Keratinocyte (primary cell): ENCODE measurements around the gene ELANE. TPM values are rescaled to one million over a fixed set of nuclear protein-coding genes. Genes with fewer than 3 reads are reported as not detected.

Experiments
- DNase-seq: peaks from one replicate; pipeline ENCODE4 v3.0.0-alpha.2; 2011; ENCODE audit warnings: low read depth, missing footprints, low spot score
- FAIRE-seq: peaks from 2 replicates; lab custom pipeline; 2011; peaks lifted over from hg19 to GRCh38; lab: Jason Lieb, UNC
- H2AFZ ChIP-seq: 2 replicates; pipeline ENCODE4 v1.6.0; 2012; ENCODE audit warnings: low read length, control low read depth, inconsistent platforms; ENCODE audit not compliant: control insufficient read depth
- H3K27ac ChIP-seq: 2 replicates; pipeline ENCODE4 v1.5.1; 2011; ENCODE audit warnings: low read length; ENCODE audit not compliant: control insufficient read depth, insufficient read depth
- H3K27me3 ChIP-seq: 3 replicates; pipeline ENCODE4 v1.6.0; 2011; ENCODE audit warnings: low read length; ENCODE audit not compliant: control insufficient read depth, insufficient read depth; ENCODE audit errors: extremely low read depth
- H3K36me3 ChIP-seq, 2 experiments: 2 replicates in 1 of 2; 3 replicates in 1 of 2; pipeline ENCODE4 v1.5.1; 2011; ENCODE audit warnings: low read length in 2 of 2, mild to moderate bottlenecking in 1 of 2; ENCODE audit not compliant: control insufficient read depth in 2 of 2, insufficient read depth in 2 of 2; ENCODE audit errors: extremely low read depth in 1 of 2
- H3K4me1 ChIP-seq: 3 replicates; pipeline ENCODE4 v1.5.1; 2011; ENCODE audit warnings: low read length; ENCODE audit not compliant: control insufficient read depth, insufficient read depth; ENCODE audit errors: extremely low read depth
- H3K4me2 ChIP-seq: 3 replicates; pipeline ENCODE4 v1.6.0; 2011; ENCODE audit warnings: low read depth, low read length; ENCODE audit not compliant: control insufficient read depth, insufficient read depth; ENCODE audit errors: extremely low read depth
- H3K4me3 ChIP-seq, 3 experiments: fragments of 200-600 bp in 1 of 3; sonication (generic) in 1 of 3; 2 replicates in 2 of 3; 3 replicates in 1 of 3; pipeline ENCODE4 v1.5.1; 2011 to 2016; ENCODE audit warnings: low read length in 3 of 3, mild to moderate bottlenecking in 3 of 3, control low read depth in 2 of 3, inconsistent platforms in 1 of 3, low read depth in 1 of 3, mixed read lengths in 1 of 3, mixed run types in 1 of 3, moderate library complexity in 1 of 3; ENCODE audit not compliant: control insufficient read depth in 2 of 3, insufficient read depth in 2 of 3; ENCODE audit errors: extremely low read depth in 1 of 3
- H3K79me2 ChIP-seq: 2 replicates; pipeline ENCODE4 v1.6.0; 2012; ENCODE audit warnings: low read length; ENCODE audit not compliant: control insufficient read depth, insufficient read depth
- H3K9ac ChIP-seq: 3 replicates; pipeline ENCODE4 v1.6.0; 2011; ENCODE audit warnings: low read length; ENCODE audit not compliant: control insufficient read depth, insufficient read depth; ENCODE audit errors: extremely low read depth
- H3K9me1 ChIP-seq: 3 replicates; pipeline ENCODE4 v1.6.0; 2011; ENCODE audit warnings: low read length; ENCODE audit not compliant: control insufficient read depth, insufficient read depth; ENCODE audit errors: extremely low read depth
- H3K9me3 ChIP-seq: 2 replicates; pipeline ENCODE4 v1.5.1; 2012; ENCODE audit warnings: low read depth, low read length; ENCODE audit not compliant: control insufficient read depth
- H4K20me1 ChIP-seq: 3 replicates; pipeline ENCODE4 v1.6.0; 2011; ENCODE audit warnings: low read length; ENCODE audit not compliant: control insufficient read depth, insufficient read depth; ENCODE audit errors: extremely low read depth
- CTCF ChIP-seq, 3 experiments: IDR thresholded peaks in 1 of 3; conservative IDR thresholded peaks in 1 of 3; optimal IDR thresholded peaks in 1 of 3; 2 replicates in 2 of 3; 3 replicates in 1 of 3; pipeline versions ENCODE3 to v1.5.1; 2011; ENCODE audit warnings: low read length in 3 of 3, mild to moderate bottlenecking in 3 of 3, moderate library complexity in 2 of 3, control low read depth in 1 of 3, inconsistent platforms in 1 of 3; ENCODE audit not compliant: insufficient read depth in 2 of 3; ENCODE audit errors: extremely low read depth in 1 of 3
- EZH2 ChIP-seq: IDR thresholded peaks from one replicate; pipeline ENCODE4 v1.6.1; 2012; ENCODE audit warnings: inconsistent platforms, mild to moderate bottlenecking, low read length, moderate library complexity
- dilution Hi-C: fragments of 300-500 bp; cut with MboI; formaldehyde crosslinking; loops from one replicate; pipeline ENCODE4 v1.7.0; 2020; ENCODE audit warnings: low sequenced_read_pairs; ENCODE audit not compliant: extremely low pct_ligation_motif_present
- polyA plus RNA-seq, 5 experiments: library from polyadenylated mRNA; depleted of rRNA in 3 of 5; stranded (reverse) in 3 of 5; stranded (forward) in 1 of 5; unstranded in 1 of 5; fragments of >200 nt; gene quantifications; 1 replicate in 1 of 5; 2 replicates in 3 of 5; 3 replicates in 1 of 5; pipeline versions ENCODE4 v1.2.1 to v1.2.3, GENCODE V29; 2011 to 2012; ENCODE audit warnings: missing spikeins in 2 of 5, low read depth in 1 of 5, low replicate concordance in 1 of 5

ELANE gene
- polyA plus RNA-seq, 1 donor (not counting 4 experiments of a cell fraction or from before 2014, with no cell fraction given), result not detected

- TF ChIP-seq CTCF (optimal IDR thresholded peaks at IDR 0.05 in 1 of 3, IDR thresholded peaks at IDR 0.05 in 1 of 3, conservative IDR thresholded peaks at IDR 0.05 in 1 of 3; ENCODE audit: extremely low read depth in 1 of 3, insufficient read depth in 2 of 3, low read length in 3 of 3), result no peak
- no peak for TF ChIP-seq EZH2
- no peak overlapping the region for H3K9ac ChIP-seq
- peaks cover 14 to 15% of the 10 kb centered on the region in 2 experiments for H3K36me3 ChIP-seq
- no peaks in the 10 kb centered on the region for H4K20me1 ChIP-seq
- no peak for DNase-seq
- no peaks in the 10 kb centered on the region for H3K9me1 ChIP-seq
- H3K4me2 ChIP-seq, result no peak overlapping the region
- H3K9me3 ChIP-seq, result no peaks in the 10 kb centered on the region
- FAIRE-seq, result no peak
- H3K27ac ChIP-seq, result no peak overlapping the region
- peaks cover 16% of the 10 kb centered on the region for H3K4me1 ChIP-seq
- no peak overlapping the region for H3K4me3 ChIP-seq
- no peak overlapping the region for H2AFZ ChIP-seq
- H3K27me3 ChIP-seq, result no peaks in the 10 kb centered on the region
- dilution Hi-C loops, result no loop called here
- no peaks in the 10 kb centered on the region for H3K79me2 ChIP-seq
These were observed 15.9 kb downstream of the ELANE start for GRCh38 chr19:867855-868457.

GRCh38 chr19:868458-869244, 16.5 kb downstream of the ELANE start:
- Histone ChIP-seq H3K9me3 (no peaks in the 10 kb centered on the region), H2AFZ (no peak overlapping the region), H3K4me3 (no peak overlapping the region), H3K36me3 (peaks cover 14 to 15% of the 10 kb centered on the region in 2 experiments), H4K20me1 (no peaks in the 10 kb centered on the region), H3K79me2 (no peaks in the 10 kb centered on the region), H3K27me3 (no peaks in the 10 kb centered on the region), H3K9me1 (no peaks in the 10 kb centered on the region), H3K27ac (peak overlapping the region; percentile 48), H3K4me1 (peaks cover 17% of the 10 kb centered on the region), H3K4me2 (peak overlapping the region; percentile 22), H3K9ac (peak overlapping the region; percentile 30)
- no peak for DNase-seq
- dilution Hi-C loops, result no loop called here
- TF ChIP-seq CTCF (optimal IDR thresholded peaks at IDR 0.05 in 1 of 3, IDR thresholded peaks at IDR 0.05 in 1 of 3, conservative IDR thresholded peaks at IDR 0.05 in 1 of 3; ENCODE audit: extremely low read depth in 1 of 3, insufficient read depth in 2 of 3, low read length in 3 of 3), result no peak
- no peak for TF ChIP-seq EZH2
- FAIRE-seq, result no peak
